HepG2 (cell line): Measurements from ENCODE around the gene ARHGAP5. TPM values are rescaled to one million over a fixed set of nuclear protein-coding genes. Genes with fewer than 3 reads are reported as not detected.

Experiments used
- CSRNP2 ChIP-seq: sonication (generic); formaldehyde crosslinking; conservative IDR thresholded peaks from 2 replicates; pipeline ENCODE4 v1.8.0; 2022; ENCODE audit warnings: low read depth, missing genetic modification reagents
- ERF ChIP-seq: IDR thresholded peaks from 2 replicates; pipeline ENCODE4 v1.6.1; 2018; ENCODE audit warnings: missing biosample characterization, missing genetic modification reagents
- FOXM1 ChIP-seq: sonication (generic); formaldehyde crosslinking; IDR thresholded peaks from 2 replicates; pipeline ENCODE4 v1.5.0; 2020; ENCODE audit warnings: missing genetic modification reagents
- GMEB1 ChIP-seq: sonication (generic); formaldehyde crosslinking; IDR thresholded peaks from 2 replicates; pipeline ENCODE4 v1.5.1; 2020; ENCODE audit warnings: missing genetic modification reagents, mild to moderate bottlenecking, borderline replicate concordance
- HBP1 ChIP-seq: IDR thresholded peaks from 2 replicates; pipeline ENCODE4 v1.6.1; 2016; ENCODE audit warnings: low read depth, control low read depth
- IRF9 ChIP-seq: sonication (generic); formaldehyde crosslinking; IDR thresholded peaks from 2 replicates; pipeline ENCODE4 v1.8.0; 2022; ENCODE audit warnings: missing genetic modification reagents, mild to moderate bottlenecking, borderline replicate concordance
- KLF12 ChIP-seq: sonication (generic); formaldehyde crosslinking; IDR thresholded peaks from 2 replicates; pipeline ENCODE4 v1.4.0; 2020; ENCODE audit warnings: missing genetic modification reagents, borderline replicate concordance
- MIER3 ChIP-seq: IDR thresholded peaks from 2 replicates; pipeline ENCODE4 v1.6.1; 2016; ENCODE audit warnings: missing compliant biosample characterization, borderline replicate concordance
- NKX3-1 ChIP-seq: sonication (generic); formaldehyde crosslinking; IDR thresholded peaks from 2 replicates; pipeline ENCODE4 v1.5.0; 2020; ENCODE audit warnings: missing genetic modification reagents
- NONO ChIP-seq, 2 experiments: fragments of 450-650 bp in 1 of 2; sonication (generic) in 1 of 2; formaldehyde crosslinking in 1 of 2; IDR thresholded peaks in 1 of 2; conservative IDR thresholded peaks in 1 of 2; 2 replicates each; pipeline versions ENCODE4 v1.6.1 to v1.8.0; 2017 to 2022; ENCODE audit warnings: mild to moderate bottlenecking in 1 of 2, missing genetic modification reagents in 1 of 2, moderate library complexity in 1 of 2
- ZBTB14 ChIP-seq: sonication (generic); formaldehyde crosslinking; IDR thresholded peaks from 2 replicates; pipeline ENCODE4 v1.4.0; 2020; ENCODE audit warnings: missing genetic modification reagents
- ZBTB39 ChIP-seq: sonication (generic); formaldehyde crosslinking; IDR thresholded peaks from 2 replicates; pipeline ENCODE4 v1.5.0; 2020; ENCODE audit warnings: missing genetic modification reagents
- ZNF263 ChIP-seq: sonication (generic); formaldehyde crosslinking; IDR thresholded peaks from 2 replicates; pipeline ENCODE4 v1.4.0; 2020; ENCODE audit warnings: missing genetic modification reagents
- ZNF333 ChIP-seq: sonication (generic); formaldehyde crosslinking; IDR thresholded peaks from 2 replicates; pipeline ENCODE4 v1.4.0; 2020; ENCODE audit warnings: mild to moderate bottlenecking, missing genetic modification reagents, borderline replicate concordance
- ZNF616 ChIP-seq: sonication (generic); formaldehyde crosslinking; IDR thresholded peaks from 2 replicates; pipeline ENCODE4 v1.5.0; 2020; ENCODE audit warnings: low read depth, mild to moderate bottlenecking, missing genetic modification reagents
- ZNF629 ChIP-seq: sonication (generic); formaldehyde crosslinking; conservative IDR thresholded peaks from 2 replicates; pipeline ENCODE4 v1.5.0; 2020; ENCODE audit warnings: missing genetic modification reagents
- ZNF780A ChIP-seq: sonication (generic); formaldehyde crosslinking; IDR thresholded peaks from 2 replicates; pipeline ENCODE4 v1.8.0; 2022; ENCODE audit warnings: mild to moderate bottlenecking, missing genetic modification reagents, moderate library complexity
- polyA plus RNA-seq, 8 experiments: library from polyadenylated mRNA; depleted of rRNA in 3 of 8; stranded (reverse) in 7 of 8; unstranded in 1 of 8; fragments of >200 nt; fragmentation: Illumina TruSeq in 4 of 8; extraction: Trizol in 4 of 8; gene quantifications; 2 replicates each; pipeline versions ENCODE4 v1.2.1 to v1.2.3, GENCODE V29; 2011 to 2016; ENCODE audit warnings: low read depth in 4 of 8, missing spikeins in 1 of 8, mixed read lengths in 1 of 8; ENCODE audit not compliant: insufficient read depth in 1 of 8
- total RNA-seq, 5 experiments: library from RNA; depleted of rRNA; stranded (reverse); fragments of >200 nt; fragmentation: Illumina TruSeq; extraction: Trizol; gene quantifications; 2 replicates each; pipeline ENCODE4 v1.2.3, GENCODE V29; 2016; ENCODE audit warnings: low read depth in 1 of 5

ARHGAP5 gene
- total and polyA plus RNA-seq, 2 of the 13 experiments (the other 11 are each of a cell fraction or from before 2014, with no cell fraction given): 33.7 to 144 TPM

- TF ChIP-seq ZBTB14 (CRISPR knock-in tag): peak; percentile 95
- TF ChIP-seq ZNF263 (CRISPR knock-in tag): 0 out of 2 replicates have a peak, but pooled peaks have one; percentile 8
- TF ChIP-seq IRF9 (CRISPR knock-in tag): no peak
- no peak for TF ChIP-seq NKX3-1 (CRISPR knock-in tag)
- TF ChIP-seq ZNF333 (CRISPR knock-in tag): no peak
- peak; percentile 19; the same call in 1 of the 2 replicates for TF ChIP-seq ERF (CRISPR knock-in tag)
- TF ChIP-seq ZBTB39 (CRISPR knock-in tag): no peak
- peak; percentile 5; the same call in 1 of the 2 replicates for TF ChIP-seq MIER3 (CRISPR knock-in tag)
- no peak for TF ChIP-seq ZNF780A (CRISPR knock-in tag)
- no peak for TF ChIP-seq FOXM1
- peak; percentile 63 for TF ChIP-seq GMEB1 (CRISPR knock-in tag)
- no peak for TF ChIP-seq KLF12 (CRISPR knock-in tag)
- TF ChIP-seq ZNF616: no peak
- TF ChIP-seq ZNF629: 0 out of 2 replicates have a peak, but pooled peaks have one; percentile 5
- TF ChIP-seq CSRNP2 (CRISPR knock-in tag): no peak
- no peak; the same call in 1 of the 2 replicates for TF ChIP-seq HBP1 (CRISPR knock-in tag)
- no peak for TF ChIP-seq NONO (IDR thresholded peaks at IDR 0.05)
- TF ChIP-seq NONO (CRISPR knock-in tag; conservative IDR thresholded peaks at IDR 0.05): peak; percentile 21; the same call in 1 of the 2 replicates
Measured at GRCh38 chr14:32078023-32078857, 1.1 kb downstream of the ARHGAP5 start (continued).
